Vagina (tissue), 2 donors: ENCODE measurements around the gene LYSET. TPM values are rescaled to one million over a fixed set of nuclear protein-coding genes. Genes with fewer than 3 reads are reported as not detected.

Experiments
- DNase-seq, 2 donors: peaks; one replicate each; pipeline ENCODE4 v3.0.0-alpha.2; 2017; ENCODE audit errors: extremely low spot score in 2 of 2
- H3K27ac ChIP-seq: fragments of 200-600 bp; sonication (generic); one replicate; pipeline ENCODE4 v1.5.1; 2019
- H3K27me3 ChIP-seq: fragments of 200-600 bp; sonication (generic); one replicate; pipeline ENCODE4 v1.5.1; 2019
- H3K36me3 ChIP-seq, 2 donors: fragments of 200-600 bp; sonication (generic); one replicate each; pipeline ENCODE4 v1.5.1; 2017 to 2019
- H3K4me1 ChIP-seq: fragments of 200-600 bp; sonication (generic); one replicate; pipeline ENCODE4 v1.5.1; 2019
- H3K4me3 ChIP-seq, 2 donors: fragments of 200-600 bp; sonication (generic); 1 replicate in 1 of 2; 2 replicates in 1 of 2; pipeline ENCODE4 v1.5.1; 2016 to 2019
- H3K9me3 ChIP-seq: fragments of 200-600 bp; sonication (generic); one replicate; pipeline ENCODE4 v1.5.1; 2019
- POLR2A ChIP-seq, 2 donors: fragments of 450-650 bp; IDR thresholded peaks; one replicate each; pipeline ENCODE4 v1.6.1; 2017; ENCODE audit warnings: antibody characterized with exemption in 2 of 2, mild to moderate bottlenecking in 2 of 2, moderate library complexity in 2 of 2
- POLR2AphosphoS5 ChIP-seq, 2 donors: sonication (generic); formaldehyde crosslinking; IDR thresholded peaks; one replicate each; pipeline ENCODE4 v1.9.0; 2017; ENCODE audit warnings: antibody characterized with exemption in 2 of 2, mild to moderate bottlenecking in 2 of 2, low read depth in 1 of 2; ENCODE audit not compliant: insufficient read depth in 1 of 2
- intact Hi-C: fragments of 100-400 bp; cut with DNase I; formaldehyde crosslinking; loops from one replicate; pipeline ENCODE4 v1.15.1; 2023
- total RNA-seq: library from RNA; depleted of rRNA; stranded (reverse); fragments of >200 nt; gene quantifications from one replicate; pipeline ENCODE4 v1.2.3, GENCODE V29; 2016
- TF ChIP-seq, protein P1 (sequence below), 3 experiments: fragments of 450-650 bp in 2 of 3; fragments of 200-600 bp in 1 of 3; sonication (generic) in 1 of 3; IDR thresholded peaks; one replicate each; pipeline ENCODE4 v1.5.1; 2017 to 2019; ENCODE audit warnings: antibody characterized with exemption in 3 of 3, mild to moderate bottlenecking in 2 of 3, moderate library complexity in 2 of 3

The LYSET gene
- total RNA-seq, 1 donor from 2014 or later: 6.4 TPM

- H3K36me3 ChIP-seq: peaks cover 0 to 72% of the 10 kb centered on the region in 2 donors
- H3K4me3 ChIP-seq: no peak overlapping the region
- intact Hi-C loops: no loop called here
- DNase-seq: no peak
- TF ChIP-seq POLR2AphosphoS5 (IDR thresholded peaks at IDR 0.05; ENCODE audit: insufficient read depth in 1 of 2, low read depth in 1 of 2): peak in 1 of 2 donors; percentile 22
- TF ChIP-seq, protein P1, sequence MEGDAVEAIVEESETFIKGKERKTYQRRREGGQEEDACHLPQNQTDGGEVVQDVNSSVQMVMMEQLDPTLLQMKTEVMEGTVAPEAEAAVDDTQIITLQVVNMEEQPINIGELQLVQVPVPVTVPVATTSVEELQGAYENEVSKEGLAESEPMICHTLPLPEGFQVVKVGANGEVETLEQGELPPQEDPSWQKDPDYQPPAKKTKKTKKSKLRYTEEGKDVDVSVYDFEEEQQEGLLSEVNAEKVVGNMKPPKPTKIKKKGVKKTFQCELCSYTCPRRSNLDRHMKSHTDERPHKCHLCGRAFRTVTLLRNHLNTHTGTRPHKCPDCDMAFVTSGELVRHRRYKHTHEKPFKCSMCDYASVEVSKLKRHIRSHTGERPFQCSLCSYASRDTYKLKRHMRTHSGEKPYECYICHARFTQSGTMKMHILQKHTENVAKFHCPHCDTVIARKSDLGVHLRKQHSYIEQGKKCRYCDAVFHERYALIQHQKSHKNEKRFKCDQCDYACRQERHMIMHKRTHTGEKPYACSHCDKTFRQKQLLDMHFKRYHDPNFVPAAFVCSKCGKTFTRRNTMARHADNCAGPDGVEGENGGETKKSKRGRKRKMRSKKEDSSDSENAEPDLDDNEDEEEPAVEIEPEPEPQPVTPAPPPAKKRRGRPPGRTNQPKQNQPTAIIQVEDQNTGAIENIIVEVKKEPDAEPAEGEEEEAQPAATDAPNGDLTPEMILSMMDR (IDR thresholded peaks at IDR 0.05): peak in 1 of 3 experiments; percentile 33
- TF ChIP-seq POLR2A (IDR thresholded peaks at IDR 0.05): no peak
- H3K4me1 ChIP-seq: no peaks in the 10 kb centered on the region
- H3K9me3 ChIP-seq: no peaks in the 10 kb centered on the region
- H3K27ac ChIP-seq: no peak overlapping the region
- no peaks in the 10 kb centered on the region for H3K27me3 ChIP-seq
Measured at GRCh38 chr14:93219103-93219726, 34.1 kb downstream of the LYSET start.

DNA sequence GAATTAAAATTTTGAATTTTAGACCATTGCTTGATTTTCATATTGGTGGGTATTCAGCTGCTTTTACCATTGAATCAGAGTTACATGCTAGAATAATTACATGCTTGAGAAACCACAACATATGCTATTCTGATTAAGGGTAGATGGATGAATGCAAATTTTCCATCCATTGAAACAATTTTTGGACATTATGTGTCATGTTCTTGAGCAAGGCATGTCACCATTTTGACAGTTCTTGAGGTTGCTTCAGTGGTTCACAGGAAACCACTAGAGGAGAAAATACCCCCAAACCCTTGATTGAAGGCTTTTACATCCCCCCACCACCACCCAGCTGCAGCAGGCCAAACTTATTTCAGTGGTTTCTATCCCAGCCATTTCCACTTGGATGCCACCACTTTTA, 35.4 kb downstream of the LYSET start:
- no peaks in the 10 kb centered on the region for H3K27me3 ChIP-seq
- no peak overlapping the region for H3K4me3 ChIP-seq
- TF ChIP-seq POLR2AphosphoS5 (IDR thresholded peaks at IDR 0.05; ENCODE audit: insufficient read depth in 1 of 2, low read depth in 1 of 2): no peak
- TF ChIP-seq, protein P1 (IDR thresholded peaks at IDR 0.05): no peak
- no peak for TF ChIP-seq POLR2A (IDR thresholded peaks at IDR 0.05)
- no peak overlapping the region for H3K27ac ChIP-seq
- no peaks in the 10 kb centered on the region for H3K4me1 ChIP-seq
- H3K36me3 ChIP-seq: peaks cover 0 to 65% of the 10 kb centered on the region in 2 donors
- DNase-seq: no peak
- no peaks in the 10 kb centered on the region for H3K9me3 ChIP-seq
- intact Hi-C loops: no loop called here

DNA sequence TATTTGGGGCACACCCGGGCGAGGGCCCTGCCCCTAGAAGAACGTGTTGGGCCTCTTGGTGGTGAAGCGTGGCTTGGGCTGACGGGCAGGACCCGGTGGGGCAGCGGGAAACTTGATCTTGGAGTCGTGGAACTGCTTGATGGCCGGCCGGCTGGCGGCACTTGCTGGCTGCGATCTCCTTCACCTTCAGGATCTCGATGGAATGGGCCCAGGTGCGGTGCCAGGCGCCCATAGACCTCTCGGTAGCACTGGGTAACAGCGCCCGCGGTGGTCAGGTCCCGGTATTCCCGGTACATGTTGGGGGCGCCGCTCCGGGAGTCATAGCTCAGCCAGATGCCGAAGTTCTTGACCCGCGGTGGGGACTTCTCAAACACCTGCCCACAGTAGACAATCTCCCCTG, 38.4 kb downstream of the LYSET start:
- no peaks in the 10 kb centered on the region for H3K4me1 ChIP-seq
- no peaks in the 10 kb centered on the region for H3K27me3 ChIP-seq
- no peak overlapping the region for H3K4me3 ChIP-seq
- no peak for TF ChIP-seq POLR2AphosphoS5 (IDR thresholded peaks at IDR 0.05; ENCODE audit: insufficient read depth in 1 of 2, low read depth in 1 of 2)
- TF ChIP-seq, protein P1 (IDR thresholded peaks at IDR 0.05): no peak
- TF ChIP-seq POLR2A (IDR thresholded peaks at IDR 0.05): no peak
- no peak overlapping the region for H3K27ac ChIP-seq
- H3K36me3 ChIP-seq: peaks cover 5 to 62% of the 10 kb centered on the region in 2 donors
- intact Hi-C loops: no loop called here
- no peaks in the 10 kb centered on the region for H3K9me3 ChIP-seq
- DNase-seq: no peak

GRCh38 chr14:93228550-93228949, 43.4 kb downstream of the LYSET start:
- H3K27me3 ChIP-seq: no peaks in the 10 kb centered on the region
- H3K36me3 ChIP-seq: peaks cover 5 to 34% of the 10 kb centered on the region in 2 donors
- no peak overlapping the region for H3K4me3 ChIP-seq
- H3K4me1 ChIP-seq: peaks cover 4% of the 10 kb centered on the region
- TF ChIP-seq, protein P1 (IDR thresholded peaks at IDR 0.05): no peak
- TF ChIP-seq POLR2AphosphoS5 (IDR thresholded peaks at IDR 0.05; ENCODE audit: insufficient read depth in 1 of 2, low read depth in 1 of 2): no peak
- TF ChIP-seq POLR2A (IDR thresholded peaks at IDR 0.05): no peak
- intact Hi-C loops: no loop called here
- H3K27ac ChIP-seq: no peak overlapping the region
- no peaks in the 10 kb centered on the region for H3K9me3 ChIP-seq
- no peak for DNase-seq

DNA sequence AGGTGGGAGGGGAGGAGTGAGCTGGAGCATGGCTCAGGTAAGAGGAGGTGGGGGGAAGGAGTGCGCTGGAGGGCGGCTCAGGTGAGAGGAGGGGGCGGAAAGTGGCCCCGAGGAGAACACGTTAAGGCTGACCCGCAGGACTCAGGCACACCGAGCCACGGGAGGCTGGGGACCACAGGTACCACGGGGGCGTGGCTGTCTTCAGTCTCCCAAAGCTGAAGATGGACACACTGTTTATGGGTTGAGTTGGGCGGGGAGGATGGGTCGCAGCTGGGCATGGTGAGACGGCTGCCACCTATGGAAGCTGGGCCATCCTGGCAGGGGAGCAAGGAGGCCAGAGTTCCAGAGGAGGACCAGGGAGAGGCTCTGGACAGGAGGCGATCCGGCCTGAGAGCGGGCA, 45.4 kb downstream of the LYSET start:
- no peak overlapping the region for H3K27ac ChIP-seq
- TF ChIP-seq, protein P1 (IDR thresholded peaks at IDR 0.05): no peak
- TF ChIP-seq POLR2AphosphoS5 (IDR thresholded peaks at IDR 0.05; ENCODE audit: insufficient read depth in 1 of 2, low read depth in 1 of 2) (no peak), POLR2A (IDR thresholded peaks at IDR 0.05) (no peak)
- H3K4me1 ChIP-seq: peaks cover 4% of the 10 kb centered on the region
- no peak overlapping the region for H3K4me3 ChIP-seq
- no peaks in the 10 kb centered on the region for H3K9me3 ChIP-seq
- intact Hi-C loops: no loop called here
- no peaks in the 10 kb centered on the region for H3K27me3 ChIP-seq
- no peak for DNase-seq
- H3K36me3 ChIP-seq: peaks cover 5 to 26% of the 10 kb centered on the region in 2 donors
